Activated naive CD4-positive, alpha-beta T cell treated with Interleukin-2 at 50 U/mL for 16 hours (primary cell): ENCODE measurements around the gene PLCD3.
"Not testable (repeated sequence)": the region's sequence is repeated elsewhere in the genome, so short reads cannot be mapped to it uniquely, and the experiment has no call there.

ENCODE experiments used
- DNase-seq: peaks from one replicate; pipeline ENCODE4 v3.0.0-alpha.2; 2020

PLCD3 gene

GRCh38 chr17:45131616-45132319, 547 bp downstream of the PLCD3 start:
- peak; percentile 46 for DNase-seq

- DNase-seq, result no peak
Measured at GRCh38 chr17:45130681-45131615, 1.4 kb downstream of the PLCD3 start.

GRCh38 chr17:45129940-45130680, 2.2 kb downstream of the PLCD3 start:
- no peak for DNase-seq

GRCh38 chr17:45129426-45129939, 2.8 kb downstream of the PLCD3 start:
- no peak for DNase-seq

GRCh38 chr17:45128989-45129388, 3.3 kb downstream of the PLCD3 start:
- no peak for DNase-seq

GRCh38 chr17:45128331-45128730, 4.0 kb downstream of the PLCD3 start:
- DNase-seq, result no peak

GRCh38 chr17:45127548-45128300, 4.6 kb downstream of the PLCD3 start:
- DNase-seq, result no peak

GRCh38 chr17:45127207-45127547, 5.1 kb downstream of the PLCD3 start:
- DNase-seq, result no peak

- no peak for DNase-seq
Measured at GRCh38 chr17:45125509-45125908, 6.8 kb downstream of the PLCD3 start.

- not testable (repeated sequence) for DNase-seq
Measured at GRCh38 chr17:45124797-45125122, 7.6 kb downstream of the PLCD3 start.

- peak; percentile 35 for DNase-seq
Measured at GRCh38 chr17:45123930-45124796, 8.2 kb downstream of the PLCD3 start.

GRCh38 chr17:45123076-45123770, 9.1 kb downstream of the PLCD3 start:
- no peak for DNase-seq

- no peak for DNase-seq
Measured at GRCh38 chr17:45121055-45121454, 11.3 kb downstream of the PLCD3 start.

GRCh38 chr17:45120558-45120957, 11.8 kb downstream of the PLCD3 start:
- no peak for DNase-seq

GRCh38 chr17:45119964-45120363, 12.4 kb downstream of the PLCD3 start:
- DNase-seq, result no peak

GRCh38 chr17:45118691-45119090, 13.6 kb downstream of the PLCD3 start:
- no peak for DNase-seq

GRCh38 chr17:45117848-45118646, 14.3 kb downstream of the PLCD3 start:
- DNase-seq, result no peak

GRCh38 chr17:45117334-45117733, 15.0 kb downstream of the PLCD3 start:
- no peak for DNase-seq

GRCh38 chr17:45116434-45117016, 15.8 kb downstream of the PLCD3 start:
- no peak for DNase-seq

GRCh38 chr17:45115871-45116270, 16.4 kb downstream of the PLCD3 start:
- no peak for DNase-seq
